CD4-positive, alpha-beta T cell treated with Interleukin-17A for 1 hour (primary cell): ENCODE results near the gene PGR.
"Not testable (repeated sequence)": the region's sequence is repeated elsewhere in the genome, so short reads cannot be mapped to it uniquely, and the experiment has no call there.

ENCODE experiments used
- DNase-seq: peaks from one replicate; pipeline ENCODE4 v3.0.0-alpha.2; 2020

Gene PGR

DNA sequence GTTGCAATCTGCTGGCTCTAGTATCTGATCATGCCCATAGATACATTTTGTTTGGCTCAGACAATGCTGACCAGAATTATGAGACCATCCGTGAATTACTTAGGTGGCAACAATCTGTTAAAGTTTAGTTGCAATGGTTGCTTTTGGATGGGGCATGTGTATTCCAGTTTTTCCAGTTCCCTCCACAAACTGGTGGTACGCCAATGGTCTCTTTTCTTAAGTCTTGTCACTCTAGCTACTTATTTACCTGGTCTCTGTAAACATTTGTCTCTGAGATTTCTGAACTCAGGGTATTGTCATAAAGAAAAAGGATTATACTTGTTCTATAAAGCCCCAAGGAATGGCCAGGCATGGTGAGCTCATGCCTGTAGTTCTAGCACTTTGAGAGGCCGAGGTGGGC, 65.9 kb downstream of the PGR start:
- DNase-seq, result no peak

DNA sequence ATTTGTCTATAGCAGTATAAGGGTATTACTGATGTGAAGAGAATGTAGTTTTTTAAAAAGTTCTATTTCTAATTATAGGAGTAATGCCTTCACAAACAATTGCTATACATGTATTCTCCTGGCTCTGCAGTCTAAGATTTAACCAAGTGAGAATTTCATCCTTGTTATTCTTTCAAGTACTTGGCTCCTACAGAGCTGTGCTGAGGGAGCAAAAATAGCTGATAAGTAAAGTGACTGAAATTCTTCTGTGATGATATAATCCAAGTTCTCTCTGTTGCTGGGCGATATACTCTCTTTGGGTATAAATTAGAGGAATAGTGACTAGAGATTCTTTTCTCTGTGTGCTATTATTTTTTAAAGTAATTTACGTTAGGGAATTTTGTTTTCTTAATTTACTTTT, 68.0 kb downstream of the PGR start:
- no peak for DNase-seq

DNA sequence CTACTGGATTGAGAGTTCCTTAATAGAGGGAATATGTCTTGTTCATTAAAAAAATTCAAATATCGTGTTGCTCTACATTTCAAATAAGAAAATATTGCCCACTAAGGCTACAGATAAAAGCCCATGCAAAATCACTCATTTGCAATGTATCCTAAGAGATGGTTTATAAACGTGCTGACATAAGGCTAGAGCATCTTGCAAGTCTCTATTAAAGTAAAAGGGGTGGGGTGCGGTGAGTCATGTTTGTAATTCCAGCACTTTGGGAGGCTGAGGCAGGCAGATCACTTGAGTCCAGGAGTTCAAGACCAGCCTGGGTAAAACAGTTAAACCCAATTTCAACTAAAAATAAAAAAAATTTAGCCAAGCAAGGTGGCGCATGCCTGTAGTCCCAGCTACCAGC, 70.3 kb downstream of the PGR start:
- DNase-seq, result no peak

DNA sequence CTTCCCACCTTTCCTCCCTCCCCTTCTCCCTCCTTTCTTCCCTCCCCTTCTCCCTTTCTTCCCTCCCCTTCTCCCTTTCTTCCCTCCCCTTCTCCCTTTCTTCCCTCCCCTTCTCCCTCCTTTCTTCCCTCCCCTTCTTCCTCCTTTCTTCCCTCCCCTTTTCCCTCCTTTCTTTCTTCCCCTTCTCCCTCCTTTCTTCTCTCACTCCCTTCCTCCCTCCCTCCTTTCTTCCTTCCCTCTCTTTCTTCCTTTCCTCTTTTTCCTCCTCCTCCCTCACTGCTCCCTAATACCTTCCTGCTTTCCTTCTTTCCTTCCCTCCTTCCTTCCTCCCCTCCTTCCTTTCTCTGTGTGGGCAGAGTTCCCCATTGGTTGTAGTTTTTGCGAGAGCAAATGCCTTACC, 76.1 kb downstream of the PGR start:
- DNase-seq, result no peak

DNA sequence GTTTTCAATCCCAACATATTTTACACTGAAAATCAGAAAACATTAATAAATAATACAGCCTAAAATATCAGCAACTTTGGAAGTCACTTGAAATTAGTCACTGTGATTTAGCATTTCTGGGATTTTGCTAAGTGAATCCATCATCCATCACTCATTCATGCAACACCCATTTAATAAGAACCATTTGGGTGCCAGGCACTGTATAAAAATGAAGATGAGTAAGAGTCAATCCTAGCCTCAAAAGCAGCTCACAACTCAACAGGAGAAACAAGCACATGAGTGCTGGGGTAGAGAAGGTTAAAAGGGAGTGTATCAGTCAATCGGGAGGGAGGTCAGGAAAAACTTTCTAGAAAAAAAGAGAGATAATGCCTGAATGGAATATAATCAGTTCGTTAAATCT, 77.9 kb downstream of the PGR start:
- no peak for DNase-seq

DNA sequence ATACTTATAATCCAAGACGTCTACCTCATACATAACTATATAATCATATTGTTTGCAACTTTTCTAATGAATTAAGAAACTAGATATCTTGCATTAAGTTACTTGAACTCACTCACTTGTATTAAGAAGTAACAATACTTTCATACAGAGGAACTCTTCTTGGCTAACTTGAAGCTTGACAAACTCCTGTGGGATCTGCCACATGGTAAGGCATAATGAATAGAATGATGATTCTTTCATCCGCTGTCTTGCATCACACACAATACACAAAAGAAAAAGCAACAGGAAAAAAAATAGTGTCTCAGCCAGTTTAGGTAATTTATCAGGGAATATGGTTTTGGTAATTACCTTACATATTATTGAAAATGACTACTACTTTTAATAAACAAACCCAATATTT, 79.8 kb downstream of the PGR start:
- DNase-seq, result no peak

DNA sequence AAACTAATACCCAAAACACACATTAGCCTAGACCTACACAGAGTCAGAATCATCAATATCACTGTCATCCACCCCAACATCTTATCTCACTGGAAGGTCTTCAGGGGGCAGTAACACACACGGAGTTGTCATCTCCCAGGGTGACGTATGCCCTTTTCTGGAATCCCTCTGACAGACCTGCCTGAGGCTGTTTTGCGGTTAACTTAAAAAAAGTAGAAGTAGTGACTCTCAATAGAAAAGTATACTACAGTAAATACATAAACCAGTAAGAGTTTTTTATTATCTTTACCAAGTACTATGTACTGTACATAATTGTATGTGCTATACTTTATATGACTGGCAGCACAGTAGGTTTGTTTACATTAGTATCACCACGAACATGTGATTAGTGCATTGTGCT, 80.5 kb downstream of the PGR start:
- DNase-seq, result no peak

DNA sequence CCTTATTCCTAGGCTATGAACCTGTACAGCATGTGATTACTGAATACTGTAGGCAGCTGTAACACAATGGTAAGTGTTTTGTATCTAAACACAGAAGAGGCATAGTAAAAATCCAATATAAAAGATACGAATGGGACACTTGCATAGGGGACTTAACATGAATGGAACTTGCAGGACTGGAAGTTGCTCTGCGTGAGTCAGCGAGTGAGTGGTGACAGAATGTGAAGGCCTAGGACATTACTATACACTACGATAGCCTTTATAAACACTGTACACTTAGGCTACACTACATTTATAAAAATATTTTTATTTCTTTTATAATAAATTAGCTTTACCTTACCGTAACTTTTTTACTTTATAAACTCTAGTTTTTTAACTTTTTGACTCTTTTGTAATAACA, 81.1 kb downstream of the PGR start:
- DNase-seq, result no peak

DNA sequence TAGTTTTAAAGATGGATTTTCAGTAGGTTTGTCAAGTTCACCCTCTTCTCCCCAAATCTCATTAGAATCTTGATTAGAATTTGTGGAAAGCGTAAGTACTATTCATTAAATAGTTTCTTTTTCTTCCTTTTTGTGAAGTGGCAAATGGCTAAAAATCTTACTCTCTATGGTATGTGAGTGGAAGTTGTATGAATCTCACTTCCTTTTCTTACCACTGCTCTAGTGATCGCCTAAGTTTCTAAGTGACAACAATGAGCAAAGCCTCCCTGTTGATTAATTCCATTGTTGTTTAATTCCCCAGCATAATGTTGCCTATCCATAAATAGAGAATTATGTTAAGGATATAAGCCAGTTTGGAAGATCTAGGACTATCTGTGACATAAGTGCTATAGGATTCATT, 82.7 kb downstream of the PGR start:
- no peak for DNase-seq

DNA sequence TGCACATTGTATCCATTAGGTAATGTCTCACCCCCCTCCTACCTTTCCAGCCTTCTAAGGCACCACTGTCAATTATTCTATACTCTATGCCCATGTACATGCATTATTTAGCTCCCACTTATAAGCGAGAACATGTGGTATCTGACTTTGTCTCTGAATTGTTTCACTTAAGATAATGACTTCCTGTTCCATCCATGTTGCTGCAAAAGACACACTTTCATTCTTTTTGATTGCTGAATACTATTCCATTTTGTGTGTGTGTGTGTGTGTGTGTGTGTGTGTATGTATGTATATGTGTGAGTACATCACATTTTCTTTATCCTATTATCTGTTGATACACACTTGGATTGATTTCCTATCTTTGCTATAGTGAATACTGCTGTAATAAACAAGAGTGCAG, 84.2 kb downstream of the PGR start:
- no peak for DNase-seq

DNA sequence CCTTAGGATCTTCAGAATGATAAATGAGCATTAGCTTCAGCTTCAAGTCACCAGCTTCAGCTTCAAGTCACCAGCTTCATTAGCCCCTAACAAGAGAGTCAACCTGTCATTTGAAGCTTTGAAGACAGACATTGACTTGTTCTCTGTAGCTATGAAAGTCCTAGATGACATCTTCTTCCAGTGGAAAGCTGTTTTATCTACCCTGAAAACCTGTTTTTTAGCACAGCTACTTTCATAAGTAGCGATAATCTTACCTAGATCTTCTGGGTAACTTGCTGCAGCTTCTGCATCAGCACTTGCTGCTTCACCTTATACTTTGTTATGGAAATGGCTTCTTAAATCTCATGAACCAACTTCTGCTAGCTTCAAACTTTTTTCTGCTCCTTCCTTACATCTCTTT, 85.7 kb downstream of the PGR start:
- DNase-seq, result no peak

DNA sequence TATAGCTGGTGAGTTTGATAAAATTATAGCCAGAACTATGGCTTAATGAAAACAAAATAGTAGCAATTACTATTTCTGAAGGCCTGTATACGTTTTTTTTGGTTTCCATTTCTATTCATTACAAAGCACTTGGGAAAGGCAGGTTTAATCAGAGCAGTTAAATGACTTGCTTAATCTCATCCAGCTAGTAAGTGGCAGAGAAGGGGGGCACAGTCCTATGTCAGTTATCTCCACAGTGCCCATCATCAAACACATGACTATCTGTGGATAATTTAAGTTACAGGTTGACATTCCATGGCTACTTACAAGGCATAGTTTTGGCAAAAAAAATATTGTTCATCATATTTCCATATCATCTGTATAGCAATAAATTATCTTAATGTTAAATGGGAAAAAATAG, 93.7 kb downstream of the PGR start:
- DNase-seq, result no peak

DNA sequence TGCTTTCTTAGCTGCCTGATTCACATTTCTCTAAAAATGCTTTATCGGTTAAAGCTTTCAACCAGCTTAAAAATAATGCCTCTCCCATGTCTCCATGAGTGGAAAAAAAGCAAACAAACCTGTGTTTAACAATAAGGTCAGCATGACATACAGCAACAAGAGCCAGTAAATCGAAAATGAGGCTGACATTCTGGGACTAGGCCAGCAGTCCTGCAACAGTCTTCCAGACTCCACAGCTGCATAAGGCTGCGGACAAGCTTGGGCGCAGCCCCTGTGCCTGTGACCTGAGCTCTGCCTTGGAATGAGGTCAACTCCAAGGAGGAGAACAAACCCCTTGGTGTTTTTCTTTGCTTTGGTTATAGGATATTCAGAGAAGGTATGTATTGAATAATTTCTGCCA, 95.5 kb downstream of the PGR start:
- DNase-seq, result no peak

DNA sequence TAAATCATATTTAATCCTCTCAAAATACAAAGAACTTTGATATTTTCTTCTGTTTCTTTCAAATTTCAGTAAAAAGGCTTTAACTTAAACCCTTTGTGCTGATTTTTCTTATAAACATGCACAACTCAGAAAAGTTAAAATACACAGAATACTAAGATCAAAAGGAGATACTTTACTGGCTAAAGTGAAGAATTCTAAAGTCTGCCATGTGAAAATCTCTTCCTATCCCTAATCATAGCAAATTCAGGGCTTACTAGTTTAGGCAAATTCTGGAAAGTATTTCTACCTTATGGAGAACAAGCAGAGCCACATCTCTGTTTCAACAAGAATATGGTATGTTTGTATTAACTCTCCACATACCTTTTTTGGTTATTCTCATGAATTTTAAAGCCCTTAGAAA, 96.6 kb downstream of the PGR start:
- DNase-seq, result no peak

DNA sequence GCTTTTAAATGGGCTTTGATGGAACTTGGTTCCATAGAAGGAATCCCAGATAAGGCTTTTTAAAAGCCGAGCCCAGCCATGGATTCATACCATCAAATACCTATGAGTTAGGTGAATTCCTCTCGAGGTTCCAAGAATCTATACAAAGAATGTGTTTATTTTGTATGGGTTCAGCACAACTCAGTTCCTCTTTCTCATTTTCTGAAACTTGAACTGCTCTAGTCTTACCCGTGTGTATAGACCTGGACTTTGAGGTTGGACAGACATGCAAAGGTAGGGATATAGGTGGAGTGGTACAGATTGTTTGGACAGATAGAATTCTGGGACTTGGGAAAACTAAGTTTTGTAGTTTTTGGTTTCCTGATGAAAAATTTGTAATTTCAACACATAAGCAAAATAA, 97.9 kb downstream of the PGR start:
- no peak for DNase-seq

DNA sequence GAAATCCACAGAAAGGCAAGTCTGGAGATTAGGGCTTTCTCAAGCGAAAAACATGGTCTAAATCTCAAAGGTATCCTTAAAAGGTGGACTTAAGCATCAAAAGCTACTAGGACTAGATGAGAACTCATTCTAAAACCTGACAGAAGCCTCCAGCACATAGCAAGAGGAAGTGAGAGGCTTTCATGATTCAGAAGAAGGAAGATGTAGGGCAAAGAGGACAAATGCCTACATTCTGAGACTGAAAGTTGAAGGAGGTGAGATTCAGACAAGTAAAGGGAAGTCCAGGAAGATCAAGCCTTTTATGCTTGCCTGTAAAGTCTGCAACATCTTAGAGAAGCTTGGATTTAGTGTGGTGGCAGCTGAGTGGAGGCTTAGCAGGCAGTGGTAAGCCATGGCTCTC, 98.9 kb downstream of the PGR start:
- no peak for DNase-seq

DNA sequence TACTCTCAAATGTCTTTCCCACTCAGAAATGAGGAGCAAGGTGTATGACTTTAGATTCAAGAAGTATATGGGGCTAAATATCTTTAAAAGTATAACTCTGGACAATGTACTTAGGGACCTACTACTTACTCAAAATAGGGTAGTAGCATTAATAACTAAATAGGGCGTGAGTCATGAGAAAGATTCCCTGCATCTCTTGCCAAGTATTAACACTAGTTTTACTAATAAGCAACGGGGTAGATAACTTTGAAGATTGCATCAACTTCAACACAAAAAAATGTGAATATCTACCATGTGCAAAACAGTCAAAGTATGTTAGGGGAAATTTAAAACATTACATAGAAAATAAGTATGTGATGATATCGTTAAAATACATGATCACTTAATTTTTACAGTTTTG, 99.6 kb downstream of the PGR start:
- no peak for DNase-seq

DNA sequence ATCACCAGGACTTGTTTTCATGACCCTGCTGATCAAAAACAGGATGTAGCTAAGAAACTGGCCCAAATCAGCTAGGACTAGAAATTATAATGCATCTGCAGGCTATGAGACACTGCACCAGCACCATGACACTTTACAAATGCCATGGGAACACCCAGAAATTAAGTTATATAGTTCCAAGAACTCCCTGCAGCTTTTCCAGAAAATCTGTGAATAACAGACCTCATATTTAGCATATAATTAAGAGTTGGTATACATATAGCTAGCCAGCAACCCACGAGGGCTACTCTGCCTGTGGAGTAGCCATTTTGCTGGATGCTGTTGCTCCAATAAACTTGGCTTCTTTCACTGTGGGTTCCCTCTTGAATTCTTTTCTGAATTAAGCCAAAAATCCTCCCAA, 101.0 kb downstream of the PGR start:
- DNase-seq, result no peak

DNA sequence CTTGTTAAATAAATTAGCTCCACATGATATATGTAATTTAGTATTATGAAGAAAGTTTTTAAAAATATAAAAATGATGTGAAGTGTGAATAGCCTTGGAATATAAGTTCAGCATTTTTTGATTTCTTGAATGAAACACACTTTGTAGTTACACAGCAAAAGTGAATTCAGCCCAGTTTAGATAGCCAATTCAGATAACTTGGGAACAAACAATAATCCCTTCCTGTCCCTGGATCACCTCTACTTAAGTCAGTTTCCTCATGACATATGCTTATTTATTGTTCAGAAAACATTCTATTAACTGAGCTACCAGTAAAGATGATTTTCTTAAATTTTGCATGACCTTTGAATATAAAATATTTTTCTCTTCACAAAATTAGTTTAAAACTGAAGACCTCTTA, 107.4 kb downstream of the PGR start:
- DNase-seq, result no peak

DNA sequence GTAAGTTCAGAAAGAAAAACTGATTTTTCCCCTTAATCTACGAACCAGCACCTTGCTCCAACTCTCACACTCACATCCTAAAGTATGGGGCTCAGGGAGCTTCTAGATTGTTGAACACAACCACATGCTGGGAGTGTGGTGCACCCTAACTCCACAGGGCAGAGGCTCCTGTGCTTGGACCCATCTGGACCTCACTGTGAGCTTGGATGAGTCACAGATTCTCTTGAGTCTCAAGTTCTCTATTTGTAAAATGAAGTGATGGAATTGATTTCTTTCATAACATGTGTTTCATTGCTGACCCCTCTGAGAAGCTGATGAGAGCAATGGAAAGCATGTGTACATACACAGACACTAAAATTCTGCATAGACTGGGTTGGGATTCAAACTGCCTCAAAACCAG, 109.7 kb downstream of the PGR start:
- DNase-seq, result no peak

DNA sequence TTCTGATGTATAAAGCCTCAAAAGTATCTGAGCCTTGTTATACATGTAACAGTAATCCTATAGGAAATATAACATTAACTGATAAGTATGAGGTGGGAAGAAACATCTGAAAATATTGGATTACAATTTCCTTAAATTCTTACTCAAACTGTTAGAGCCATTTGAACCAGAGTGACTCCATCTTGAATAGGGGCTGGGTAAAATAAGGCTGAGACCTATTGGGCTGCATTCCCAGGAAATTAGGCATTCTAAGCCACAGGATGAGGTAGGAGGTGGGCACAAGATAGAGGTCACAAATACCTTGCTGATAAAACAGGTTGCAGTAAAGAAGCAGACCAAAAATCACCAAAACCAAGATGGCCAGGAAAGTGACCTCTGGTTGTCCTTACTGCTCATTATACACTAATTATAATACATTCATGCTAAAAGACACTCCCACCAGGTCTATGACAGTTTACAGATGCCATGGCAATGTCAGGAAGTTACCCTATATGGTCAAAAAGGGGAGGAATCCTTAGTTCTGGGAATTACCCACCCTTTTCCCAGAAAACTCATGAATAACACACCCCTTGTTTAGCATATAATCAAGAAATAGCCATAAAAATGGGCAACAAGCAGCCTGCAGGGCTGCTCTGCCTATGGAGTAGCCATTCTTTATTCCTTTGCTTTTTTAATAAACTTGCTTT, 114.9 kb downstream of the PGR start:
- no peak for DNase-seq

DNA sequence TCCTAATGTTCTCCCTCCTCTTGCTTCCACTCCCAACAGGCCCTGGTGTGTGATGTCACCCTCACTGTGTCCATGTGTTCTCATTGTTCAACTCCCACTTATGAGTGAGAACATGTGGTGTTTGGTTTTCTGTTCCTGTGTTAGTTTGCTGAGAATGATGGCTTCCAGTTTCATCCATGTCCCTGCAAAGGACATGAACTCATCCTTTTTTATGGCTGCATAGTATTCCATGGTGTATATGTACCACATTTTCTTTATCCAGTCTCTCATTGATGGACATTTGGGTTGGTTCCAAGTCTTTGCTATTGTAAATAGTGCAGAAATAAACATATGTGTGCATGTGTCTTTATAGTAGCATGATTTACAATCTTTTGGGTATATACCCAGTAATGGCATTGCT, 115.9 kb downstream of the PGR start:
- DNase-seq, result not testable (repeated sequence)

DNA sequence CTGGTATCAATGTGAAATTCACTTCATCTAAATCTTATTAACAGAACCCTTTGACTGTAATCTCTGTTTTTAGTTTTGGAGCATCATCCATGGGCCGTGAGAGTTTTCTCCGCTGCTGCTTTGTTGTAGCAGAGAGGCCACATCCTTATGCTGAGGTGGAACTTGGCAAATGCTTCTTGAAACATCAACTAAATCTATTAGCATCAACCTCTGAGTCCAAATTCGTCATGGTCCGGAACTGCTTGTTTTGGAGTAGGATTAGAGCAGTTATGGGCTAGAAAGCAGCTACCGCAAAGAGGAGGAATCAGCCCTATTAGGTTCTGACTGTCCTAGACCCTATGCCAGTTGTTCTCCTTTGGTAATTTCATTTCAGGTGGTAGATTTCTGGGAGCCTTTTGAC, 117.7 kb downstream of the PGR start:
- DNase-seq, result no peak

DNA sequence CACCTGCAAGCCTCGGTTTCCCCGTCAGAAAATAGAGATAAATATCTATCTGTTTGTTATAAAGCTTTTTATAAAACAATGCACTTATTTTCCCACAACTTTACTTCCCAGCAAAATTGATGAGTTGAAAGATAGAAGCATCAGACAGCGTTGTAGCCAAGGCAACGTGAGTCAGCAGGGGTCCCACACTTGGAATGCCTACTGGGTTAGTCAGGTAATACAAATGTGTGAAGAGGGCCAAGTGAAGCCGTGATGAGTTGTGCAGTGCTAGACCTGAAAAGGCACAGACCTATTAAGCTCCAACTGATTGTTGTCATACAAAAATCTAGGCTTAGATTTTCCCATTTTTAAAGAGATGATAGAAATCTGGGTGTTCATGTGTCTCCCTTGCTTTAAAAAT, 118.7 kb downstream of the PGR start:
- no peak for DNase-seq

DNA sequence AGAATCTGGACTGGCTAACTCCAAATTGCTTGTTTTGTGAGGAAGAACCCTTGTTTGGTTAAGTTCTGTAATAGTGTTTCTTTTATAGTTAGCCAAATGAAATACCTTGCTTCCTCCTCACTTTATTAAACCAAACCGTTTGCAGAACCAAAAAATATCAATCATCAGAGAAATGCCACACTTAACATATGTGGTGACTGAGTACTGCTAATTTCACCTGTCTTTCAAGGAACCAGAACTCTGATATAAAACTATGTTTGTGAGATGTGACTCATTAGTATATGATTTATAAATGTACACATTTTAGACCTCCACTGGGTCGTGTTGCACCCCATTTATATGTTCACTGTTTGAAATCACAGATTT, 119.9 kb downstream of the PGR start:
- DNase-seq, result no peak
